ENCODE results near the gene ACOT7.

- TF ChIP-seq POLR2AphosphoS5 (IDR thresholded peaks at IDR 0.05) (peak; percentile 22), CTCF (IDR thresholded peaks at IDR 0.05) (no peak)
These were observed 21.5 kb upstream of the ACOT7 start for GRCh38 chr1:6414881-6415626.

All from prostate gland (tissue), 2 donors.